ENCODE data around the gene CLDN24.

CLDN24 gene

DNA sequence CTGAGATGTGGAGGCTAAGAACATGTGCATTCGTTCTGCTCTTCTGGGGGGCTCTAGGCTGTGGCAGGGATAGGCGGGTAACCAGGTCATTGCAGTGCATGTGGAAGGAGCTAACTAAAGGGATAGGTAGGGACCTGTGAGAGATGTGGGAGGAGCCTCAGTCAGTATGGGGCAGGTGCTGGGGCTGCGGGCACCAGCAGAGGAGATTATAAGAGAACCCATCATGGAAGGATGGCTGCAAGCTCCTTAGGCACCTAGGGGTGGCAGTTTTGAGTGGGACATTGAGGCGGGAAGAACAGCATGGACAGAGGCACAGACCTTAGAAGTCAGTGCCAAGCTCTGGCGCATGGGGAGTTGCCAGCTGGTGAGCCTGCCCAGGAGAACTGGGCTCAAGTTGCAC is 9.4 kb downstream of the CLDN24 start:
- DNase-seq (ENCODE audit: low read depth) = no peak
- TF ChIP-seq, protein P1, sequence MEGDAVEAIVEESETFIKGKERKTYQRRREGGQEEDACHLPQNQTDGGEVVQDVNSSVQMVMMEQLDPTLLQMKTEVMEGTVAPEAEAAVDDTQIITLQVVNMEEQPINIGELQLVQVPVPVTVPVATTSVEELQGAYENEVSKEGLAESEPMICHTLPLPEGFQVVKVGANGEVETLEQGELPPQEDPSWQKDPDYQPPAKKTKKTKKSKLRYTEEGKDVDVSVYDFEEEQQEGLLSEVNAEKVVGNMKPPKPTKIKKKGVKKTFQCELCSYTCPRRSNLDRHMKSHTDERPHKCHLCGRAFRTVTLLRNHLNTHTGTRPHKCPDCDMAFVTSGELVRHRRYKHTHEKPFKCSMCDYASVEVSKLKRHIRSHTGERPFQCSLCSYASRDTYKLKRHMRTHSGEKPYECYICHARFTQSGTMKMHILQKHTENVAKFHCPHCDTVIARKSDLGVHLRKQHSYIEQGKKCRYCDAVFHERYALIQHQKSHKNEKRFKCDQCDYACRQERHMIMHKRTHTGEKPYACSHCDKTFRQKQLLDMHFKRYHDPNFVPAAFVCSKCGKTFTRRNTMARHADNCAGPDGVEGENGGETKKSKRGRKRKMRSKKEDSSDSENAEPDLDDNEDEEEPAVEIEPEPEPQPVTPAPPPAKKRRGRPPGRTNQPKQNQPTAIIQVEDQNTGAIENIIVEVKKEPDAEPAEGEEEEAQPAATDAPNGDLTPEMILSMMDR (IDR thresholded peaks at IDR 0.05; ENCODE audit: low read depth, low read length, missing control alignments) = no peak
- H3K4me3 ChIP-seq (ENCODE audit: low read depth, low read length) = no peak overlapping the region

DNA sequence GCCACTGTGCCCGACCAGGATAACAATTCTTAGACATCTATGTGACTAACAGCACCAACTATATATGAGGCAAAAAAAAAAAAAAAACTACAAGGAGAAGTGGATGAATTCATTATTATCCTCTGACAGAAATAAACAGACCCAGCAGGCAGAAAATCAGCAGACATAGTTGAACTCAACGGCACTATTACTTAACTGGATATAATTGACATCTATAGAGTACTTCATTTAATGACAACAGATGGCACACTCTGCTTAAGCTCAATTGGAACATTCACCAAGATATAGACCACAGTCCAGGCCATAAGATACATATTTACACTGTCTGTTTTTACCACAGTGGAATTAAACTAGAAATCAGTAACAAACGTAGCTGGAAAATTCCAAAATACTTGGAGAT is 15.4 kb downstream of the CLDN24 start:
- no peak for DNase-seq (ENCODE audit: low read depth)
- TF ChIP-seq, protein P1 (IDR thresholded peaks at IDR 0.05; ENCODE audit: low read depth, low read length, missing control alignments) = no peak
- H3K4me3 ChIP-seq (ENCODE audit: low read depth, low read length) = no peak overlapping the region

DNA sequence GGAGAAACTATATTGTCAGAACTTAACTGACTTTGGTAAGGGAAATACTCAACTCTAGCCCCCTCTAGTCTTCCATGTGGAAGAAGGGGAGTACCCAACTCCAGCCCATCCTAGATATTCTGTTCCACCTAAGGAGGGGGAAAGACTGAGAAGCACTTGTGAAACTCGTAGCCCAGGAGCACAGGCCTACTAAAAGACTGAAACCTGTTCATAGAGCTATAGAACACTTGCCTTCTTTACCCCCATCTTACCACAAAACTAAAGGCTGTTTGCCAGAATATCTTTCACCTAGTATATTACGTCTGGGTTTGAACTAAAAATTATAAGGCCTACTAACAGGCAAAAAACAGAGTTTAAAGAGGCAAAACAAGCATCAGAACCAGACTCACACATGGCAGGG is 17.7 kb downstream of the CLDN24 start:
- no peak overlapping the region for H3K4me3 ChIP-seq (ENCODE audit: low read depth, low read length)
- TF ChIP-seq, protein P1 (IDR thresholded peaks at IDR 0.05; ENCODE audit: low read depth, low read length, missing control alignments) = no peak
- DNase-seq (ENCODE audit: low read depth) = no peak

DNA sequence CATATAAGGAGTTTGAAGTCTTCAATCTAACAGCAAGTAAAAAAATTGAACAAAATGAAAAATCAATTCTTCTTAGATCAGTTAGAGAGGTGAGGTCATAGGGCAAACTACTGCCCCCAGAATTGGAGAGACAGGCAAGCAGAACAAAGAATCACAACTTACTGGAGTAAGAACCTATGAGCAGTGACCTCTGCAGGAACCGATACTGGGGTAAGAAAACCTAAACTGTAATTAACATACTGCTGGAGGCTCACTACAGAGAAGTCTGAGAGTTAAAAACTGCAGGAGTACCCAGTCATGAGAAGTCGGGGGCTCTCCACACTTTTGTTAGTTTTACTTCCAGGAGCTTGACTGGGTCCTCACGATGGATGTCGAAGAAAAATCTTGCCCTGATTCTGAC is 18.2 kb downstream of the CLDN24 start:
- no peak for DNase-seq (ENCODE audit: low read depth)
- H3K4me3 ChIP-seq (ENCODE audit: low read depth, low read length) = no peak overlapping the region
- TF ChIP-seq, protein P1 (IDR thresholded peaks at IDR 0.05; ENCODE audit: low read depth, low read length, missing control alignments) = no peak

DNA sequence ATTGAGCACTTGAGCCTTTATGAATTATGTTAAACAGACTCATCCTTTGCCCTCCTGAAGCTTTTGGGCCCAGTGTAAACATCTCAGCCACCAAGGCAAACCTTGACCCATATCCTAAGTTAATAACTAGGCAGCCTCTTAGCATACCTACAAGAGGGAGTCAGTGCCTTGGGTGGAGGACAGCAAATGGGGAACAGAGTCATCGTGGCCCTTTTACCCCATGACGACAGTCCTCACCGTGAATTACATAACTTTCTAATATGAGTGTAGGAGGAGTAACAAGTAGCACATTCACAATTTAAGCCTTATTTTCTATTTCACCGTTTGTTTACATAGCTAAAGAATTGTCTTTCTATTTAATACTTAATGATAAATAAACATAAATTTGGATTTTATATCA is 18.9 kb downstream of the CLDN24 start:
- no peak overlapping the region for H3K4me3 ChIP-seq (ENCODE audit: low read depth, low read length)
- DNase-seq (ENCODE audit: low read depth) = no peak
- TF ChIP-seq, protein P1 (IDR thresholded peaks at IDR 0.05; ENCODE audit: low read depth, low read length, missing control alignments) = no peak

DNA sequence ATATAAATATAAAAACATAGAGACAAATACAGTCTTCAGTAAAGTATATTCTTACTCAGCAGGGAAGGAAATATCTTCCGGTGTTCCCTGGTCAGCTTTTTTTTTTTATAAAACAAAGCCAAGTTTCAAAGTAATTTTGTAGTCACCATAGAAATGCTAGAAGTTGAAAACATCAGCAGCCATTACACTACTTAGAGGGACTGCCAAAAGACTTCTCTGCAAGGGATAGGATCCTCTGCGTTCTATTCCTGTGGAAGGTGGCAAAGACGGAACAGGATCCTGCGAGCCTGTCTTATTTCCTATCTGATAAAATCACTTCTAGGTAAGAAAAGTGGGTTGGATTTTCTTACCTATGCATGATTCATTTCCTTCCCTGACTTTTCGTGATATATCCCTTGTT is 21.6 kb downstream of the CLDN24 start:
- no peak for DNase-seq (ENCODE audit: low read depth)
- TF ChIP-seq, protein P1 (IDR thresholded peaks at IDR 0.05; ENCODE audit: low read depth, low read length, missing control alignments) = no peak
- no peak overlapping the region for H3K4me3 ChIP-seq (ENCODE audit: low read depth, low read length)

DNA sequence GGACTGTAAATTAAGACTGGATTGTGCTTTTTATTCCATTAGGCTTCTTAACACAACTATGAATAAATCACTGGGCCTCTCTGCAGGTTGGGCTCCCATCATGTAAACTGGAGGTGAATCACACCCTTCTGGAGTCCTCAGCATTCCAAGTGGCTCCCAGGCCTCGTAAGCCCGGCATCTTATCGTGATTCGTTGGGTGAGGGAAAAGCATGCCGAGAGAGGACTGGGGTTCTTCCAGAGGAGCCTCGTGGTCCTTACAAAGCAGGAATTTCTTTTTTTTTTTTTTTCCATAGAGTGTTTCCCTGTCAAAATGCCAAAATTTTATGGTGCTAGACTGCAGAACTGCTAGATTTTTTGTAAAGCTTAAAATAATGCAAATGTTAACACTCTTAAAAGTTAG is 22.2 kb downstream of the CLDN24 start:
- TF ChIP-seq, protein P1 (IDR thresholded peaks at IDR 0.05; ENCODE audit: low read depth, low read length, missing control alignments) = no peak
- DNase-seq (ENCODE audit: low read depth) = no peak
- no peak overlapping the region for H3K4me3 ChIP-seq (ENCODE audit: low read depth, low read length)
